MCF 10A (cell line): Measurements from ENCODE around the gene EXOC6. TPM values are rescaled to one million over a fixed set of nuclear protein-coding genes. Genes with fewer than 3 reads are reported as not detected.

ENCODE experiments used
- BruUV-seq: library from RNA; stranded (reverse); fragments of 400-500 nt; replicated peaks from 2 replicates; lab custom pipeline; 2021; lab: Mats Ljungman, UMichigan
- CTCF ChIA-PET: fragments of 300-600 bp; sonication (Branson Sonifier 250); formaldehyde crosslinking; extraction: SDS; loops from one replicate; lab custom pipeline; 2021; ENCODE audit warnings: antibody characterized with exemption, inconsistent platforms; lab: Yijun Ruan, JAX
- POLR2A ChIA-PET: fragments of 300-600, 350-650 bp; sonication (Branson Sonifier 250); formaldehyde crosslinking; extraction: SDS; loops from one replicate; lab custom pipeline; 2020; ENCODE audit warnings: antibody characterized with exemption, inconsistent platforms; lab: Yijun Ruan, JAX
- DNase-seq: peaks from one replicate; pipeline ENCODE4 v3.0.0-alpha.2; 2018; ENCODE audit not compliant: unreplicated experiment
- H3K27ac Mint-ChIP-seq: one replicate; pipeline ENCODE4 v1.8.0; 2022; ENCODE audit warnings: mild to moderate bottlenecking, low read depth, mixed read lengths; ENCODE audit not compliant: unreplicated experiment
- H3K27me3 Mint-ChIP-seq: one replicate; pipeline ENCODE4 v1.8.0; 2022; ENCODE audit warnings: mixed read lengths; ENCODE audit not compliant: insufficient read depth, unreplicated experiment
- H3K36me3 Mint-ChIP-seq: one replicate; pipeline ENCODE4 v1.8.0; 2022; ENCODE audit warnings: mild to moderate bottlenecking, moderate library complexity, mixed read lengths; ENCODE audit not compliant: insufficient read depth, unreplicated experiment
- H3K4me1 Mint-ChIP-seq: one replicate; pipeline ENCODE4 v1.8.0; 2022; ENCODE audit warnings: mixed read lengths; ENCODE audit not compliant: insufficient read depth, unreplicated experiment
- H3K4me3 Mint-ChIP-seq: one replicate; pipeline ENCODE4 v1.8.0; 2022; ENCODE audit warnings: mild to moderate bottlenecking, moderate library complexity, mixed read lengths; ENCODE audit not compliant: unreplicated experiment
- H3K9me3 Mint-ChIP-seq: one replicate; pipeline ENCODE4 v1.8.0; 2022; ENCODE audit warnings: mixed read lengths; ENCODE audit not compliant: unreplicated experiment
- intact Hi-C: fragments of 100-400 bp; cut with micrococcal nuclease; formaldehyde crosslinking; loops from 2 replicates; pipeline ENCODE4 v1.14.1; 2022
- total RNA-seq: library from RNA; stranded (reverse); gene quantifications from 2 replicates; pipeline ENCODE4 v1.2.3, GENCODE V29; 2022
- TF ChIP-seq, protein P1 (sequence below): fragments of 200-600 bp; IDR thresholded peaks from one replicate; pipeline ENCODE4 v1.8.0; 2022; ENCODE audit warnings: antibody characterized with exemption, mild to moderate bottlenecking; ENCODE audit not compliant: unreplicated experiment

The EXOC6 gene
- total RNA-seq, 1 experiment from 2014 or later = 6.6 TPM

DNA sequence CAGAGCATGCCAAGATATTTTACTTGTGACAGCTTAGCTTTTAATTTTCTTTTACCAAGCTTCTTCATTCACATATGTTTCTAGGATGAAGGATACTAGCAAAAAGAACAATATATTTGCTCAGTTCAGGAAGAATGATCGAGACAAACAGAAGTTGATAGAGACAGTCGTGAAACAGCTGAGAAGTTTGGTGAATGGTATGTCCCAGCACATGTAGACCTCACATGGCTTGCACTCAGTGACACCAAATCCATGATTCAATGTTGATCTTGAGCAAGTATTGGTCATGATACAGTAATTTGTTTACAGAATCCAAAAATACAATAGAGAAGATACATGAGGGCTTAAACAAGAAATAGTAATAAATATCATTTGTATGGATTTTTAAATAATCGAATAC, 209.8 kb downstream of the EXOC6 start:
- Mint-ChIP-seq H3K27ac (no peak overlapping the region), H3K9me3 (no peaks in the 10 kb centered on the region), H3K36me3 (peaks cover 6% of the 10 kb centered on the region), H3K4me1 (no peaks in the 10 kb centered on the region), H3K4me3 (no peak overlapping the region), H3K27me3 (no peaks in the 10 kb centered on the region)
- no peak for DNase-seq
- TF ChIP-seq, protein P1, sequence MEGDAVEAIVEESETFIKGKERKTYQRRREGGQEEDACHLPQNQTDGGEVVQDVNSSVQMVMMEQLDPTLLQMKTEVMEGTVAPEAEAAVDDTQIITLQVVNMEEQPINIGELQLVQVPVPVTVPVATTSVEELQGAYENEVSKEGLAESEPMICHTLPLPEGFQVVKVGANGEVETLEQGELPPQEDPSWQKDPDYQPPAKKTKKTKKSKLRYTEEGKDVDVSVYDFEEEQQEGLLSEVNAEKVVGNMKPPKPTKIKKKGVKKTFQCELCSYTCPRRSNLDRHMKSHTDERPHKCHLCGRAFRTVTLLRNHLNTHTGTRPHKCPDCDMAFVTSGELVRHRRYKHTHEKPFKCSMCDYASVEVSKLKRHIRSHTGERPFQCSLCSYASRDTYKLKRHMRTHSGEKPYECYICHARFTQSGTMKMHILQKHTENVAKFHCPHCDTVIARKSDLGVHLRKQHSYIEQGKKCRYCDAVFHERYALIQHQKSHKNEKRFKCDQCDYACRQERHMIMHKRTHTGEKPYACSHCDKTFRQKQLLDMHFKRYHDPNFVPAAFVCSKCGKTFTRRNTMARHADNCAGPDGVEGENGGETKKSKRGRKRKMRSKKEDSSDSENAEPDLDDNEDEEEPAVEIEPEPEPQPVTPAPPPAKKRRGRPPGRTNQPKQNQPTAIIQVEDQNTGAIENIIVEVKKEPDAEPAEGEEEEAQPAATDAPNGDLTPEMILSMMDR = no peak
- CTCF ChIA-PET = interaction anchor here (0.7 to 2.3 kb wide), 3 partner anchors 9 to 52 kb away, joined by 3 to 15 read pairs (median 4); no protein-coding TSS in a partner anchor
- BruUV-seq = no TSS peak
- POLR2A ChIA-PET = interaction anchor here (0.5 to 1.3 kb wide), 2 partner anchors 44 to 411 kb away, joined by 3 to 4 read pairs; no protein-coding TSS in a partner anchor
- intact Hi-C loops = no loop called here

DNA sequence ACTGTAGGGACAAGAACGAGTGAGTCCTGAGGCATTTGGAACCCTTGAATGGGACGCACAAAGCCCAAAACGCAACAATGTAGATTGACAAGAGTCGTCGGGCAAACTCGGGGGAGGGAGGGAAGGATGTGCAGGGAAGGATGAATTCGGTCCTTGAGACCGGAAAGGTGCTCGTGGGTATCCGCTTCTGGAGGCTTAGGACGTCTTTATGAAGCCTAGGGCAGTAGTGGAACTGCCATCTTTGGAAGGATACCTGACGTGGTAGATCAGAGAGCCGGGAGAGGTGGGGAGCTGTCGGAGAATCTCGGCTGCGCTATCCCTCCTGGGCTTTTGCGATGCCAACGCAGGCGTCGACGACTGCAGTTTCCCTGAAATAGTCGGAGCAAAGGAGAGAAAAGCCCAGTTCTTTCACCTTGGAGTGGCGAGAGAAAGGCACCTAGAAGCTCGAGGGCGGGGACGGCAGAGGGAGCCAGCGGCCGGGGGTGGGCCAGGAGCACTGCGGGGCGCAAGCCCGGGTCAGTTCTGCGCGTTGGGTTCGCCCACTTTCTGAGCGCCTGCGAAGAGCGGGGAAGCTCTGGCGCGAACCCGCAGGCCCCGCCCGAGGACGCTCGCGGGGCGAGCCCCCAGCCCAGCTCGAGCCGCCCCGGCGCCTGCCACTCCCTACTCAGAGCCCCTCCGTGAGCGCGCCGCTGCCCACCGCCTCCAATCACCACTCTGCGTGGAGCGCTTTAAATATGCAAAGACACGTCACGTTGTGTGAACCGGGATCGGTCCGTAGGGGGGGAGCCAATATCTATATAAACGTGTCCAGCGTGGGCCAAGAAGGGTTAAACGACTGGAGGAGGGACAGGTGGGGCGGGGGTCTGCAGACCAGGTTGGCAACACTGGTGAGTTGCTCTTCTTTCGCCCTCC, 211.9 kb downstream of the EXOC6 start, which contains the start of gene CYP26C1:
CYP26C1 (plus strand) TSS at position 824 of the 912 bp plus-strand sequence. CDS start 466 bp downstream, outside the sequence.
- no peak for DNase-seq
- intact Hi-C loops = no loop called here
- TF ChIP-seq, protein P1 = no peak
- BruUV-seq = no TSS peak
- H3K4me3 Mint-ChIP-seq = no peak within 1 kb of the TSS
- H3K4me1 Mint-ChIP-seq = no peaks in the 10 kb centered on the region
- ChIA-PET POLR2A (no interaction called here), CTCF (interaction anchor here (0.7 kb wide), 1 partner anchor 331 kb away, joined by 4 read pairs; no protein-coding TSS in a partner anchor)
- no peak within 1 kb of the TSS for H3K27ac Mint-ChIP-seq
- H3K9me3 Mint-ChIP-seq = no peaks in the 10 kb centered on the region
- H3K27me3 Mint-ChIP-seq = no peaks in the 10 kb centered on the region
- H3K36me3 Mint-ChIP-seq = peaks cover 6% of the 10 kb centered on the region

DNA sequence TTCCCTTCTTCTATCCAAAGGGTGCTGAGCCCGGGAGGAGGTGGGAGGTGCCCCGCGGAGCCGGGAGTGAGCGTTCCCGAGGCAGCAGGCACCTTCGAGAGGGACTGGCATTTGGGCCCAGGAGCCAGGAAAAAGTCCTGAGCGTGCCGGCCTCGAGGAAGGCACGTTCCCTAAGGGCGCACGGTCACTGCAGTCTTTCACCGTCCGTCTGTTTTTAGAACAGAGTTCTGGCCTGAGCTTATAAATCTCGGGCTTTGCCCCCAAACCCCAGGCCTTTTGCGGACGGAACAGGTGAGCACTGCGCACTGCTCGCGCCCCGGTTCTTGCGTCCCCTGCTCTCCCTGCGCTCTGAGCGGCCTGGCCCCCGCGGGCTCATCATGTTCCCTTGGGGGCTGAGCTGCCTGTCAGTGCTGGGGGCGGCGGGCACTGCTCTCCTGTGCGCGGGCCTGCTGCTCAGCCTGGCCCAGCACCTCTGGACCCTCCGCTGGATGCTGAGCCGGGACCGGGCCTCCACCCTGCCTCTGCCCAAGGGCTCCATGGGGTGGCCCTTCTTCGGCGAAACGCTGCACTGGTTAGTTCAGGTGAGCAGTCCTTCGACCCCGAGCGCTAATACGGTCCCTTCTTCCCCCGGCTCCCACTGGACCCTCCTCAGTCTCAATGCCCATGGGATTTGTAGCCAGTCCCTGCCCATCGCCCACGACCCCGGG, 212.7 kb downstream of the EXOC6 start:
- no peak for DNase-seq
- Mint-ChIP-seq H3K4me1 (no peaks in the 10 kb centered on the region), H3K9me3 (no peaks in the 10 kb centered on the region), H3K36me3 (peaks cover 6% of the 10 kb centered on the region), H3K27ac (no peak overlapping the region), H3K4me3 (no peak overlapping the region), H3K27me3 (no peaks in the 10 kb centered on the region)
- TF ChIP-seq, protein P1 = no peak
- no TSS peak for BruUV-seq
- intact Hi-C loops = no loop called here
- ChIA-PET POLR2A (no interaction called here), CTCF (no interaction called here)
